HepG2 (cell line): ENCODE results near the gene ANKMY2. TPM values are rescaled to one million over a fixed set of nuclear protein-coding genes. Genes with fewer than 3 reads are reported as not detected.

ENCODE experiments used
- ATAC-seq: fragments of 200-7000 bp; cut with Tn5 transposase; 3 replicates; pipeline ENCODE4 v1.9.1; 2020; ENCODE audit warnings: mild to moderate bottlenecking, moderate library complexity
- BruUV-seq: library from RNA; stranded (reverse); fragments of 400-500 nt; replicated peaks from 2 replicates; lab custom pipeline; 2021; lab: Mats Ljungman, UMichigan
- CTCF ChIA-PET: fragments of 300-600 bp; formaldehyde crosslinking; extraction: SDS; loops from one replicate; lab custom pipeline; 2021; ENCODE audit warnings: low total read pairs, inconsistent platforms, low intra/inter-chr PET ratio; lab: Yijun Ruan, JAX
- POLR2A ChIA-PET: fragments of 350-600 bp; sonication (Branson Sonifier 250); formaldehyde crosslinking; loops from one replicate; lab custom pipeline; 2020; ENCODE audit warnings: antibody characterized with exemption, inconsistent platforms; lab: Yijun Ruan, JAX
- DNase-seq: peaks from one replicate; pipeline ENCODE4 v3.0.0-alpha.2; 2015; ENCODE audit warnings: low spot score
- FAIRE-seq: peaks from 3 replicates; lab custom pipeline; 2011; peaks lifted over from hg19 to GRCh38; lab: Jason Lieb, UNC
- H2AFZ ChIP-seq: one replicate; pipeline ENCODE4 v1.6.1; 2011; ENCODE audit warnings: low read length, inconsistent platforms
- H3K27ac ChIP-seq: fragments of 300-600 bp; 3 replicates; pipeline ENCODE4 v1.8.0; 2011; ENCODE audit warnings: mixed run types, mild to moderate bottlenecking, mixed read lengths, low read length, inconsistent platforms; ENCODE audit not compliant: insufficient read depth; ENCODE audit errors: extremely low read length
- H3K27me3 ChIP-seq, 2 experiments: fragments of 200-600 bp in 1 of 2; 2 replicates in 1 of 2; 3 replicates in 1 of 2; pipeline versions ENCODE4 v1.6.0 to v1.8.0; 2011; ENCODE audit warnings: low read length in 2 of 2, mild to moderate bottlenecking in 2 of 2, moderate library complexity in 2 of 2, inconsistent platforms in 1 of 2; ENCODE audit not compliant: insufficient read depth in 2 of 2, control insufficient read depth in 1 of 2
- H3K36me3 ChIP-seq, 2 experiments: fragments of 200-600 bp in 1 of 2; replicated peaks in 1 of 2; 2 replicates in 1 of 2; 3 replicates in 1 of 2; pipeline versions ENCODE4 v1.5.1 to v1.8.0; 2011; ENCODE audit warnings: low read length in 2 of 2, inconsistent platforms in 1 of 2; ENCODE audit not compliant: insufficient read depth in 2 of 2, control insufficient read depth in 1 of 2
- H3K4me1 ChIP-seq: 2 replicates; pipeline ENCODE4 v1.5.1; 2012; ENCODE audit warnings: low read length, inconsistent platforms; ENCODE audit not compliant: insufficient read depth
- H3K4me2 ChIP-seq: 2 replicates; pipeline ENCODE4 v1.6.0; 2011; ENCODE audit warnings: low read depth, low read length, inconsistent platforms
- H3K4me3 ChIP-seq, 3 experiments: fragments of 200-600 bp in 1 of 3; sonication (generic), shearing (Covaris generic) in 1 of 3; replicated peaks in 1 of 3; 2 replicates each; pipeline ENCODE4 v1.5.1; 2011 to 2016; ENCODE audit warnings: low read length in 3 of 3, inconsistent platforms in 2 of 3, low read depth in 2 of 3, mild to moderate bottlenecking in 2 of 3, control low read depth in 1 of 3, mixed read lengths in 1 of 3; ENCODE audit not compliant: insufficient read depth in 1 of 3
- H3K79me2 ChIP-seq: one replicate; pipeline ENCODE4 v1.6.1; 2011; ENCODE audit warnings: low read length, inconsistent platforms; ENCODE audit not compliant: insufficient read depth
- H3K9ac ChIP-seq: 2 replicates; pipeline ENCODE4 v1.6.0; 2011; ENCODE audit warnings: mild to moderate bottlenecking, low read depth, low read length, inconsistent platforms; ENCODE audit not compliant: insufficient read depth
- H3K9me3 ChIP-seq: 2 replicates; pipeline ENCODE4 v1.5.1; 2012; ENCODE audit warnings: mild to moderate bottlenecking, low read length
- H4K20me1 ChIP-seq: 2 replicates; pipeline ENCODE4 v1.6.0; 2011; ENCODE audit warnings: inconsistent platforms, mild to moderate bottlenecking, low read length, moderate library complexity; ENCODE audit not compliant: insufficient read depth
- BATF2 ChIP-seq: sonication (generic); formaldehyde crosslinking; IDR thresholded peaks from 2 replicates; pipeline ENCODE4 v1.8.0; 2022; ENCODE audit warnings: mild to moderate bottlenecking, missing genetic modification reagents, moderate library complexity
- CREB1 ChIP-seq, 2 experiments: fragments of 450-650 bp in 1 of 2; IDR thresholded peaks; 2 replicates each; pipeline ENCODE4 v1.6.1; 2016 to 2017; ENCODE audit warnings: control low read depth in 1 of 2, mild to moderate bottlenecking in 1 of 2, missing compliant biosample characterization in 1 of 2, missing genetic modification characterization in 1 of 2
- E2F1 ChIP-seq: sonication (generic); formaldehyde crosslinking; IDR thresholded peaks from 2 replicates; pipeline ENCODE4 v1.5.0; 2020; ENCODE audit warnings: missing genetic modification reagents
- KDM2A ChIP-seq: sonication (generic); formaldehyde crosslinking; IDR thresholded peaks from 2 replicates; pipeline ENCODE4 v1.4.0; 2020; ENCODE audit warnings: low read depth, missing genetic modification reagents, borderline replicate concordance
- NR2F6 ChIP-seq, 2 experiments: IDR thresholded peaks; 2 replicates each; pipeline ENCODE4 v1.6.1; 2016; ENCODE audit warnings: antibody characterized with exemption in 1 of 2, mild to moderate bottlenecking in 1 of 2
- PRDM15 ChIP-seq: sonication (generic); formaldehyde crosslinking; IDR thresholded peaks from 2 replicates; pipeline ENCODE4 v1.4.0; 2020; ENCODE audit warnings: missing genetic modification reagents
- RFX1 ChIP-seq: fragments of 450-650 bp; IDR thresholded peaks from 2 replicates; pipeline ENCODE4 v1.6.1; 2017
- RFX5 ChIP-seq: IDR thresholded peaks from 2 replicates; pipeline ENCODE4 v1.6.1; 2011; ENCODE audit warnings: low read depth, low read length, improper control_type of control experiment
- SUZ12 ChIP-seq: fragments of 150-350 bp; IDR thresholded peaks from 2 replicates; pipeline ENCODE4 v1.6.1; 2014; ENCODE audit warnings: low read depth, low read length
- ZGPAT ChIP-seq: IDR thresholded peaks from 2 replicates; pipeline ENCODE4 v1.6.1; 2016; ENCODE audit warnings: mild to moderate bottlenecking
- ZNF607 ChIP-seq: sonication (generic); formaldehyde crosslinking; IDR thresholded peaks from 2 replicates; pipeline ENCODE4 v1.5.1; 2020; ENCODE audit warnings: missing genetic modification reagents, mild to moderate bottlenecking, borderline replicate concordance
- WGBS: methylation state at CpG from one replicate; pipeline ENCODE4 v1.1.6; 2017; ENCODE audit warnings: low lambda C conversion rate; 5-methylcytosine and 5-hydroxymethylcytosine counted together
- in situ Hi-C: cut with HindIII; loops from 2 replicates; pipeline ENCODE4 v1.10.0; 2017; ENCODE audit warnings: low pct_unique_long_range_greater_than_20kb; ENCODE audit not compliant: extremely low pct_ligation_motif_present
- intact Hi-C: fragments of 100-400 bp; cut with micrococcal nuclease; formaldehyde crosslinking; loops from one replicate; pipeline ENCODE4 v1.10.0; 2022; ENCODE audit not compliant: unreplicated experiment
- polyA plus RNA-seq, 8 experiments: library from polyadenylated mRNA; depleted of rRNA in 3 of 8; stranded (reverse) in 7 of 8; unstranded in 1 of 8; fragments of >200 nt; fragmentation: Illumina TruSeq in 4 of 8; extraction: Trizol in 4 of 8; gene quantifications; 2 replicates each; pipeline versions ENCODE4 v1.2.1 to v1.2.3, GENCODE V29; 2011 to 2016; ENCODE audit warnings: low read depth in 4 of 8, missing spikeins in 1 of 8, mixed read lengths in 1 of 8; ENCODE audit not compliant: insufficient read depth in 1 of 8
- total RNA-seq, 5 experiments: library from RNA; depleted of rRNA; stranded (reverse); fragments of >200 nt; fragmentation: Illumina TruSeq; extraction: Trizol; gene quantifications; 2 replicates each; pipeline ENCODE4 v1.2.3, GENCODE V29; 2016; ENCODE audit warnings: low read depth in 1 of 5

ANKMY2 gene
- total and polyA plus RNA-seq, 2 of the 13 experiments (the other 11 are each of a cell fraction or from before 2014, with no cell fraction given), result 12.2 to 21.6 TPM

- ATAC-seq (no peak), DNase-seq (no peak), FAIRE-seq (no peak)
- CTCF ChIA-PET, result no interaction called here
- no peak for TF ChIP-seq KDM2A (CRISPR knock-in tag)
- no peak for TF ChIP-seq RFX5
- 0 out of 2 replicates have a peak, but pooled peaks have one; percentile 18 for TF ChIP-seq RFX1
- POLR2A ChIA-PET, result no interaction called here
- H4K20me1 ChIP-seq, result no peaks in the 10 kb centered on the region
- no peaks in the 10 kb centered on the region for H3K79me2 ChIP-seq
- H3K27ac ChIP-seq, result no peak overlapping the region
- no peak overlapping the region for H3K4me3 ChIP-seq
- in situ Hi-C loops (no loop called here), intact Hi-C loops (loop anchor here (5.0 kb wide), 1 partner anchor 314 kb away; no protein-coding TSS in a partner anchor)
- no TSS peak for BruUV-seq
- H3K36me3 ChIP-seq, result peaks cover 3 to 10% of the 10 kb centered on the region in 2 experiments; a peak in 4 of 5 replicates
- no peaks in the 10 kb centered on the region for H3K27me3 ChIP-seq
- H2AFZ ChIP-seq, result no peak overlapping the region
- H3K4me2 ChIP-seq, result no peak overlapping the region
- H3K9ac ChIP-seq, result no peak overlapping the region
- no peaks in the 10 kb centered on the region for H3K4me1 ChIP-seq
- H3K9me3 ChIP-seq, result no peaks in the 10 kb centered on the region
Measured at GRCh38 chr7:16603633-16604032, 41.9 kb downstream of the ANKMY2 start.

GRCh38 chr7:16599860-16600259, 45.7 kb downstream of the ANKMY2 start:
- no peaks in the 10 kb centered on the region for H3K79me2 ChIP-seq
- no peak overlapping the region for H3K27ac ChIP-seq
- no peaks in the 10 kb centered on the region for H3K9me3 ChIP-seq
- H4K20me1 ChIP-seq, result no peaks in the 10 kb centered on the region
- POLR2A ChIA-PET, result no interaction called here
- in situ Hi-C loops, result no loop called here
- no peak for DNase-seq
- intact Hi-C loops, result loop anchor here (5.0 kb wide), 1 partner anchor 317 kb away; no protein-coding TSS in a partner anchor
- no peak for FAIRE-seq
- no peaks in the 10 kb centered on the region for H3K4me1 ChIP-seq
- H3K4me3 ChIP-seq, result no peak overlapping the region
- no peak overlapping the region for H3K4me2 ChIP-seq
- CTCF ChIA-PET, result no interaction called here
- ATAC-seq, result no peak
- no TSS peak for BruUV-seq
- 92% methylated on average over 7 of the region's 7 CpGs for WGBS
- peaks cover 3 to 4% of the 10 kb centered on the region in 2 experiments; a peak in 4 of 5 replicates for H3K36me3 ChIP-seq
- H2AFZ ChIP-seq, result no peak overlapping the region
- no peak overlapping the region for H3K9ac ChIP-seq
- H3K27me3 ChIP-seq, result no peaks in the 10 kb centered on the region
- no peak for TF ChIP-seq ZNF607 (CRISPR knock-in tag)
- no peak for TF ChIP-seq ZGPAT (CRISPR knock-in tag)
- no peak for TF ChIP-seq CREB1 (IDR thresholded peaks at IDR 0.05)
- no peak for TF ChIP-seq CREB1 (CRISPR knock-in tag; IDR thresholded peaks at IDR 0.05)
- TF ChIP-seq PRDM15 (CRISPR knock-in tag), result no peak
- TF ChIP-seq NR2F6 (IDR thresholded peaks at IDR 0.05), result no peak
- no peak for TF ChIP-seq NR2F6 (CRISPR knock-in tag; IDR thresholded peaks at IDR 0.05)
- TF ChIP-seq RFX5, result no peak
- TF ChIP-seq E2F1 (CRISPR knock-in tag), result no peak
- no peak for TF ChIP-seq SUZ12
- TF ChIP-seq BATF2 (CRISPR knock-in tag), result no peak
